NCI-H2081 treated with DMSO at 0.1 percent for 48 hours (cell line): ENCODE data around the gene CFAP107.

Experiments used
- DNase-seq: peaks from one replicate; lab custom pipeline; 2025; lab: John Stamatoyannopoulos, UW

The CFAP107 gene

GRCh38 chr1:12741946-12742345, 4.1 kb upstream of the CFAP107 start:
- DNase-seq, result no peak

- no peak for DNase-seq
Measured at GRCh38 chr1:12745126-12745991, 641 bp upstream of the CFAP107 start.

GRCh38 chr1:12748778-12749355, 2.9 kb downstream of the CFAP107 start:
- DNase-seq, result no peak

GRCh38 chr1:12754738-12755137, 8.7 kb downstream of the CFAP107 start:
- no peak for DNase-seq

- no peak for DNase-seq
Measured at GRCh38 chr1:12756273-12756672, 10.3 kb downstream of the CFAP107 start.

GRCh38 chr1:12756768-12757413, 10.9 kb downstream of the CFAP107 start:
- no peak for DNase-seq

GRCh38 chr1:12757836-12758235, 11.8 kb downstream of the CFAP107 start:
- DNase-seq, result no peak

- no peak for DNase-seq
Measured at GRCh38 chr1:12760256-12760795, 14.3 kb downstream of the CFAP107 start.

- DNase-seq, result no peak
Measured at GRCh38 chr1:12761781-12762180, 15.8 kb downstream of the CFAP107 start.

- DNase-seq, result no peak
Measured at GRCh38 chr1:12762766-12763165, 16.8 kb downstream of the CFAP107 start.

GRCh38 chr1:12763479-12763878, 17.5 kb downstream of the CFAP107 start:
- no peak for DNase-seq

GRCh38 chr1:12764016-12764415, 18.0 kb downstream of the CFAP107 start:
- no peak for DNase-seq

- no peak for DNase-seq
Measured at GRCh38 chr1:12769031-12769430, 23.0 kb downstream of the CFAP107 start.

GRCh38 chr1:12769976-12770505, 24.0 kb downstream of the CFAP107 start:
- DNase-seq, result no peak

- no peak for DNase-seq
Measured at GRCh38 chr1:12770620-12771019, 24.6 kb downstream of the CFAP107 start.

GRCh38 chr1:12771186-12771585, 25.2 kb downstream of the CFAP107 start:
- DNase-seq, result no peak

- no peak for DNase-seq
Measured at GRCh38 chr1:12772520-12772919, 26.5 kb downstream of the CFAP107 start.

- DNase-seq, result no peak
Measured at GRCh38 chr1:12773438-12773837, 27.4 kb downstream of the CFAP107 start, which contains the start of gene PRAMEF12. PRAMEF12 (plus strand) TSS chr1:12773738; CDS start chr1:12774868, 1,130 bp downstream.

- no peak for DNase-seq
Measured at GRCh38 chr1:12774801-12775345, 28.9 kb downstream of the CFAP107 start.

GRCh38 chr1:12775443-12775842, 29.4 kb downstream of the CFAP107 start:
- no peak for DNase-seq

- DNase-seq, result no peak
Measured at GRCh38 chr1:12776801-12777557, 31.0 kb downstream of the CFAP107 start.
